Esophagus squamous epithelium (tissue), 5 donors: ENCODE measurements around the gene PIP5K1B. TPM values are rescaled to one million over a fixed set of nuclear protein-coding genes. Genes with fewer than 3 reads are reported as not detected.

ENCODE experiments used
- DNase-seq: peaks from one replicate; lab custom pipeline; 2025; lab: John Stamatoyannopoulos, UW
- H3K27ac ChIP-seq, 4 donors: fragments of 200-600 bp; sonication (generic); one replicate each; pipeline ENCODE4 v1.5.1; 2016 to 2019; ENCODE audit warnings: mild to moderate bottlenecking in 1 of 4
- H3K27me3 ChIP-seq, 4 donors: fragments of 200-600 bp; sonication (generic); 1 replicate in 3 of 4; 2 replicates in 1 of 4; pipeline versions ENCODE4 v1.5.1 to v1.6.0; 2017 to 2021; ENCODE audit warnings: antibody characterized with exemption in 1 of 4
- H3K36me3 ChIP-seq, 3 donors: fragments of 200-600 bp; sonication (generic); one replicate each; pipeline ENCODE4 v1.5.1; 2016 to 2019
- H3K4me1 ChIP-seq, 3 donors: fragments of 200-600 bp; sonication (generic); one replicate each; pipeline ENCODE4 v1.5.1; 2017 to 2019
- H3K4me3 ChIP-seq, 4 donors: fragments of 200-600 bp; sonication (generic); 1 replicate in 3 of 4; 2 replicates in 1 of 4; pipeline ENCODE4 v1.5.1; 2016 to 2019; ENCODE audit warnings: mild to moderate bottlenecking in 2 of 4, moderate library complexity in 1 of 4
- H3K9me3 ChIP-seq, 3 donors: fragments of 200-600 bp; sonication (generic); one replicate each; pipeline ENCODE4 v1.5.1; 2016 to 2019
- POLR2A ChIP-seq, 4 donors: fragments of 450-650 bp; IDR thresholded peaks; one replicate each; pipeline ENCODE4 v1.6.1; 2017; ENCODE audit warnings: antibody characterized with exemption in 4 of 4, mild to moderate bottlenecking in 4 of 4, moderate library complexity in 3 of 4
- WGBS, 2 donors: methylation state at CpG; one replicate each; pipeline ENCODE4 v1.1.5; 2018; 5-methylcytosine and 5-hydroxymethylcytosine counted together
- intact Hi-C: fragments of 100-400 bp; cut with DNase I; formaldehyde crosslinking; loops from one replicate; pipeline ENCODE4 v1.15.0; 2022
- total RNA-seq, 4 donors: library from RNA; depleted of rRNA; stranded (reverse); fragments of >200 nt; gene quantifications; one replicate each; pipeline ENCODE4 v1.1.0, GENCODE V29; 2016
- TF ChIP-seq, protein P1 (sequence below), 6 experiments: fragments of 450-650 bp in 4 of 6; fragments of 200-600 bp in 2 of 6; sonication (generic) in 2 of 6; IDR thresholded peaks; one replicate each; pipeline ENCODE4 v1.5.1; 2016 to 2019; ENCODE audit warnings: antibody characterized with exemption in 6 of 6, mild to moderate bottlenecking in 4 of 6, moderate library complexity in 4 of 6
- donor health status: DM: yes; HTN: yes; CAD: no.

The PIP5K1B gene
- total RNA-seq, 4 donors from 2014 or later, result 0.38 to 0.97 (median 0.56) TPM; not detected in 1

DNA sequence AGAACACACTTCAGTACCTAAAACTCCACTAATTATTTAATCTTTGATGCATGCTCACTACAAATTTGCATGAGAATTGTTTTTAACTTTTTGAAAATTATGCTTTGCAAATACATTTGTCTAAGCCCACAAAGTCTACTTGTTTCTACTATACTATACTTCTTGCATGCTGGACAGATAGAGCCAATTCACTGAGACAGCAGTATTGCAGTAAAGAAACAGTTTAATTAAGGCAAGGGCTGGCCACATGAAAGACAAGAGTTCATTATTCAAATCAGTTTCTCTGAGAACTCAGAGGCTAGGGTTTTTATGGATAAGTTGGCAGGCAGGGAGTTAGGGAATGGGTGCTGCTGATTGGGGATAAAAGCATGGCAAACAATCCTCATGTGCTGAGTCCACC, 324.5 kb downstream of the PIP5K1B start:
- no peaks in the 10 kb centered on the region for H3K9me3 ChIP-seq
- TF ChIP-seq, protein P1, sequence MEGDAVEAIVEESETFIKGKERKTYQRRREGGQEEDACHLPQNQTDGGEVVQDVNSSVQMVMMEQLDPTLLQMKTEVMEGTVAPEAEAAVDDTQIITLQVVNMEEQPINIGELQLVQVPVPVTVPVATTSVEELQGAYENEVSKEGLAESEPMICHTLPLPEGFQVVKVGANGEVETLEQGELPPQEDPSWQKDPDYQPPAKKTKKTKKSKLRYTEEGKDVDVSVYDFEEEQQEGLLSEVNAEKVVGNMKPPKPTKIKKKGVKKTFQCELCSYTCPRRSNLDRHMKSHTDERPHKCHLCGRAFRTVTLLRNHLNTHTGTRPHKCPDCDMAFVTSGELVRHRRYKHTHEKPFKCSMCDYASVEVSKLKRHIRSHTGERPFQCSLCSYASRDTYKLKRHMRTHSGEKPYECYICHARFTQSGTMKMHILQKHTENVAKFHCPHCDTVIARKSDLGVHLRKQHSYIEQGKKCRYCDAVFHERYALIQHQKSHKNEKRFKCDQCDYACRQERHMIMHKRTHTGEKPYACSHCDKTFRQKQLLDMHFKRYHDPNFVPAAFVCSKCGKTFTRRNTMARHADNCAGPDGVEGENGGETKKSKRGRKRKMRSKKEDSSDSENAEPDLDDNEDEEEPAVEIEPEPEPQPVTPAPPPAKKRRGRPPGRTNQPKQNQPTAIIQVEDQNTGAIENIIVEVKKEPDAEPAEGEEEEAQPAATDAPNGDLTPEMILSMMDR (IDR thresholded peaks at IDR 0.05), result no peak
- TF ChIP-seq POLR2A (IDR thresholded peaks at IDR 0.05), result no peak
- intact Hi-C loops, result no loop called here
- H3K27ac ChIP-seq, result no peak overlapping the region
- no peaks in the 10 kb centered on the region for H3K36me3 ChIP-seq
- no peaks in the 10 kb centered on the region for H3K27me3 ChIP-seq
- H3K4me3 ChIP-seq, result no peak overlapping the region
- no peaks in the 10 kb centered on the region for H3K4me1 ChIP-seq
- no peak for DNase-seq

DNA sequence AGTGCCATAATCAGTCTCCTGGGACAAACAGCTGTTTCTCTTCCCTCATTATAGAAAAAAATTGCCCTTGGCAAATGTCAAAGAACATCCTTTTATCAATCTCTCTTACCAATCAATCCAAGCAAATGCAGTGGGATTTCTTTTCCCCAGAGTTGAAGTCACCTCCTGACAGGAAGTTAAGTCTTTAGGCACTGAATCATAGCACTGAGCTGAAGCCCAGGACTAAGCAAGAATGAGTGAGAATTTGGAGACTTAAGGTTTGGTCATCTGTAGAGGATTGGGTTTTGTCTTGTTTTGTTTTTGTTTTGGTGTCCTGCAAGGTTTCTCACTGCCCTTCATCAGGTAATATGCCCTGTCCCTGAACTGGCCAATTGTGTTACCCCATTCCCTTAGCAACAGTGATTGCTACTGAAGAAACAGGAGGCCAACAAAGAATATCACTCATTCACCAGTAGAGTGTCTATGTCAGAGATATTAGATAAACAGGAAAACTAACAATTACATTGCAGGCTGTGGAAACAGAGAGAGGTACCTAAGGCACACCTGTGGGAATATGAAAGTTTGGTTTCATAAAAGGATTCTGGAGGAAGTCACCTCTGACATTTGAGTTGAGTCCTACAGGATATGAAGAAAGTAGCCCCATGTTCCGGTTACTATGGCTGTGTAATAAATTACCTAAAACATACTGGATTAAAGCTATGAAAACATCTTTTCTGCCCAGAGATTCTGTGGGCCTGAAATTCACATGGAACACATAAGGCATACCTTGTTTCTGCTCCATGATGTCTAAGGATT, 326.0 kb downstream of the PIP5K1B start:
- Histone ChIP-seq H3K36me3 (no peaks in the 10 kb centered on the region), H3K4me3 (no peak overlapping the region), H3K9me3 (no peaks in the 10 kb centered on the region), H3K27me3 (no peaks in the 10 kb centered on the region), H3K4me1 (peaks cover 4 to 6% (median 5%) of the 10 kb centered on the region in 3 donors), H3K27ac (no peak overlapping the region)
- TF ChIP-seq, protein P1 (IDR thresholded peaks at IDR 0.05), result no peak
- no peak for TF ChIP-seq POLR2A (IDR thresholded peaks at IDR 0.05)
- whole genome bisulfite sequencing, 2 donors, result 65 to 85% methylated on average over 1 of the region's 1 CpG
- no peak for DNase-seq
- intact Hi-C loops, result no loop called here

DNA sequence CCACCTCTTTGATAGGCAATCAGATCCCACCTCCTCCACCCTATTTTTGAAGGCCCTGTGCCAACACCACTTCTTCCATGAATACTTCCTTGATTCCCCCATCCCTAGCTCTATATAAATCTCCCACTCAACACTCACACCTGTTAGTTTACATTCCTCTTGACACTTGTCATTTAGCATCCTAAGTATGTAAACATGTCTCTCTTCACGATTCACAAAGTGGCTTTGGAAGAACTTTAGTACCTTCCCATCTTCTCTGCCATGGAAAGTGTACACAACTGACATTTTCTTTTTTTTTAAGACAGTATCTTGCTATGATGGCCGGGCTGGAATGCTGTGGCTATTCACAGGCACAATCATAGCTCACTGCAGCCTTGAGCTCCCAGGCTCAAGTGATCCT, 329.0 kb downstream of the PIP5K1B start:
- Histone ChIP-seq H3K4me1 (peaks cover 4 to 22% (median 9%) of the 10 kb centered on the region in 3 donors), H3K27me3 (no peaks in the 10 kb centered on the region), H3K9me3 (no peaks in the 10 kb centered on the region), H3K36me3 (no peaks in the 10 kb centered on the region), H3K27ac (no peak overlapping the region), H3K4me3 (no peak overlapping the region)
- WGBS, 2 donors, result 51 to 59% methylated on average over 2 of the region's 2 CpGs
- no peak for DNase-seq
- no peak for TF ChIP-seq POLR2A (IDR thresholded peaks at IDR 0.05)
- TF ChIP-seq, protein P1 (IDR thresholded peaks at IDR 0.05), result no peak
- intact Hi-C loops, result no loop called here

- TF ChIP-seq, protein P1 (IDR thresholded peaks at IDR 0.05), result peak; percentile 93 to 100 (median 96)
- peak in 2 of 4 donors; percentile 25 to 31 for TF ChIP-seq POLR2A (IDR thresholded peaks at IDR 0.05)
- H3K27me3 ChIP-seq, result no peaks in the 10 kb centered on the region
- no peaks in the 10 kb centered on the region for H3K9me3 ChIP-seq
- H3K4me3 ChIP-seq, result peak within 1 kb of the TSS; percentile 63 to 90 (median 80)
- H3K36me3 ChIP-seq, result no peaks in the 10 kb centered on the region
- H3K27ac ChIP-seq, result peak within 1 kb of the TSS; percentile 76 to 93 (median 86)
- peak; percentile 6 for DNase-seq
- intact Hi-C loops, result no loop called here
- H3K4me1 ChIP-seq, result peaks cover 4 to 22% (median 9%) of the 10 kb centered on the region in 3 donors
- WGBS, 2 donors, result 1 to 2% methylated on average over 18 to 21 of the region's 75 CpGs
These were observed 330.6 kb downstream of the PIP5K1B start, which contains the start of gene FXN for GRCh38 chr9:69035438-69036308. Gene FXN, plus strand, starts transcription at chr9:69035752. Its CDS starts 31 bp downstream, at chr9:69035783.
